ENCODE data around the gene PBRM1.

The PBRM1 gene

GRCh38 chr3:52694528-52695189 is 8.9 kb upstream of the PBRM1 start:
- TF ChIP-seq YY1 (IDR thresholded peaks at IDR 0.05; ENCODE audit: low read depth) (no peak), TAF1 (IDR thresholded peaks at IDR 0.05; ENCODE audit: low read depth) (no peak), NFIC (IDR thresholded peaks at IDR 0.05) (no peak), RAD21 (IDR thresholded peaks at IDR 0.05; ENCODE audit: low read depth) (no peak), MAX (IDR thresholded peaks at IDR 0.05) (no peak), USF1 (IDR thresholded peaks at IDR 0.05) (no peak), FOXM1 (IDR thresholded peaks at IDR 0.05; ENCODE audit: borderline replicate concordance, low read depth) (no peak), REST (IDR thresholded peaks at IDR 0.05; ENCODE audit: low read depth) (no peak), CREB1 (IDR thresholded peaks at IDR 0.05; ENCODE audit: low read depth) (no peak), CEBPB (IDR thresholded peaks at IDR 0.05) (no peak), TCF12 (IDR thresholded peaks at IDR 0.05; ENCODE audit: low read depth) (no peak), ZBTB7A (IDR thresholded peaks at IDR 0.05; ENCODE audit: low read depth) (no peak), EP300 (IDR thresholded peaks at IDR 0.05; ENCODE audit: borderline replicate concordance) (no peak), EGR1 (IDR thresholded peaks at IDR 0.05) (no peak), TEAD4 (IDR thresholded peaks at IDR 0.05) (no peak)

DNA sequence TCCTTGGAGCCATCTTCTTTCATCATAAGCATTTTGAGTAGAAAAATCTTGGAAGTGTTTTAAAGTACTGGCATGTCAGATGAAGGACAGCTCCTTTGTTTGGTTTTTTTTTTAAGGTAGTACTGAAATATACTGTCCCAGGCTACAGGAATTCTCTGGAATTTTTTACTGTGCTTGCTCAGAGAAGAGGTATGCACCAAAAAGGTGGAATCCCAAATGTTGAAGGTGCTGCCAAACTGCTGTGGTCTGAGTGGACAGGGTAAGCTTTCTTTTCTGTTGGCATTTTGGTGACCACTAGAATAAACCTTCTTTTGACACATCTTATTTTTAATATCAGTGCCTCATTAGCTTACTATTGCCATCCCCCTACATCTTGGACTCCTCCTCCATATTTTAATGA is 7.4 kb upstream of the PBRM1 start:
- TF ChIP-seq CEBPB (IDR thresholded peaks at IDR 0.05) (no peak), FOXM1 (IDR thresholded peaks at IDR 0.05; ENCODE audit: borderline replicate concordance, low read depth) (no peak), TCF12 (IDR thresholded peaks at IDR 0.05; ENCODE audit: low read depth) (no peak), RAD21 (IDR thresholded peaks at IDR 0.05; ENCODE audit: low read depth) (no peak), TEAD4 (IDR thresholded peaks at IDR 0.05) (no peak), EP300 (IDR thresholded peaks at IDR 0.05; ENCODE audit: borderline replicate concordance) (no peak), CREB1 (IDR thresholded peaks at IDR 0.05; ENCODE audit: low read depth) (no peak), MAX (IDR thresholded peaks at IDR 0.05) (no peak), EGR1 (IDR thresholded peaks at IDR 0.05) (no peak), USF1 (IDR thresholded peaks at IDR 0.05) (no peak), REST (IDR thresholded peaks at IDR 0.05; ENCODE audit: low read depth) (no peak), TAF1 (IDR thresholded peaks at IDR 0.05; ENCODE audit: low read depth) (no peak), YY1 (IDR thresholded peaks at IDR 0.05; ENCODE audit: low read depth) (no peak), NFIC (IDR thresholded peaks at IDR 0.05) (no peak), ZBTB7A (IDR thresholded peaks at IDR 0.05; ENCODE audit: low read depth) (no peak)

DNA sequence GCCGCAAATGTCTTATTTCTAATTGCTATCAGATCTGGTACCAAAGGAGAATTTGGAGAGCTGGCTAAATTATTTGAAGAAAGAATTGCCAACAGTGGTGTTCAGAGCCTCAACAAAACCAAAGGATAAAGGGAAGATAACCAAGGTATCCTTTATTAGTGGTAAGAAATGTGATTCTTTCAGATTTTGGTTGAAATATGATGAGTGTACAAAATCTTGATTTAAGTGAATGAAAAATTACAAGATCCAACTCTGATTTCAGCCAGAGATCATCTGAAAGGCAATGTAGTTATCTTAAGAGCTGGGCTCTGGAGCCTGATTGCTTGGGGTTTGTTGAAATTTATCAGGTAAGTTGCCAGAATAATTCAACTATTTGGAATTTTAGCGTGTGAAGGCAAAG is 4.8 kb upstream of the PBRM1 start:
- TF ChIP-seq MAX (IDR thresholded peaks at IDR 0.05) (no peak), TAF1 (IDR thresholded peaks at IDR 0.05; ENCODE audit: low read depth) (no peak), NFIC (IDR thresholded peaks at IDR 0.05) (no peak), CREB1 (IDR thresholded peaks at IDR 0.05; ENCODE audit: low read depth) (no peak), YY1 (IDR thresholded peaks at IDR 0.05; ENCODE audit: low read depth) (no peak), TCF12 (IDR thresholded peaks at IDR 0.05; ENCODE audit: low read depth) (no peak), ZBTB7A (IDR thresholded peaks at IDR 0.05; ENCODE audit: low read depth) (no peak), EP300 (IDR thresholded peaks at IDR 0.05; ENCODE audit: borderline replicate concordance) (no peak), USF1 (IDR thresholded peaks at IDR 0.05) (no peak), REST (IDR thresholded peaks at IDR 0.05; ENCODE audit: low read depth) (no peak), RAD21 (IDR thresholded peaks at IDR 0.05; ENCODE audit: low read depth) (no peak), CEBPB (IDR thresholded peaks at IDR 0.05) (no peak), TEAD4 (IDR thresholded peaks at IDR 0.05) (no peak), FOXM1 (IDR thresholded peaks at IDR 0.05; ENCODE audit: borderline replicate concordance, low read depth) (no peak), EGR1 (IDR thresholded peaks at IDR 0.05) (no peak)
